Measurements from ENCODE around the gene UNC119B.

UNC119B gene

DNA sequence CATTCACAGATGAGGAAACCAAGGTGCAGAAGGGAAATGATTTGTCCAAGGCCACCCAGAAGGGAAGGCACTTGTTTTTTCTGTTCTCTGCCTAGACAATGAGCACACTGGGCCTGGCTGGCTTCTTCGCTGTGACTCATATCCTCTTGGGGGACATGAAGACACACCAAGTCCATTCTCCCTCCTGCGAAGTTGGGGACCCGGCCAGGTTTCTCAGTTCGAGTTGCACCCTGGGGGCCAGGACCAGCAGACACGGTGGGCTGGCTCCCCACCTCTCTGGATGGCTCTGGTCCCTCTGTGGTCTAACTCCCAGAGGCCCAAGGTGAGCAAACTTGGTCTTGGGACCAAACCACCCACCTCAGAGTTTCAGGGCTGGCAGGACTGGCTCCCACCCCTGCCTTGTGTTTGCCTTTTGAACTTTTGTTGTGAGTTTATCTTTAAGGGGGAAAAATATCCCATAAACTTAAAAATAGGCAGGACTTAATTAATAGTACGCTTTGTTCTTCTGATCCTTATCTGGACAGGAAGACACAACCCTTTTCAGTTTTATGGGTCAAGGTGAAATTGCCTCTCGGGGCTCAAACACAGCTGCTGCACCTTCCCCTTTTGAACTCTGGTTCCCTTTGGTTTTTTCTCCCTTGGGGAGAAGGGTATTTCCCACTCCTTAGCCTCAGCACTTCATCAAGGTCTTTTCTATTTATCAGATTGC, 32.3 kb upstream of the UNC119B start:
- Histone ChIP-seq H3K9ac (ENCODE audit: low read depth, low read length) (no peak overlapping the region), H3K27ac (ENCODE audit: low read depth, low read length) (no peak overlapping the region), H3K36me3 (ENCODE audit: insufficient read depth, low read length) (no peaks in the 10 kb centered on the region), H3K9me3 (ENCODE audit: insufficient read depth, low read depth, low read length) (no peaks in the 10 kb centered on the region), H3K27me3 (ENCODE audit: insufficient read depth, low read length) (no peaks in the 10 kb centered on the region), H3K4me3 (ENCODE audit: low read length) (no peak overlapping the region), H3K4me1 (ENCODE audit: insufficient read depth, low read length) (no peaks in the 10 kb centered on the region)
- 86% methylated on average over 7 of the region's 7 CpGs for WGBS

DNA sequence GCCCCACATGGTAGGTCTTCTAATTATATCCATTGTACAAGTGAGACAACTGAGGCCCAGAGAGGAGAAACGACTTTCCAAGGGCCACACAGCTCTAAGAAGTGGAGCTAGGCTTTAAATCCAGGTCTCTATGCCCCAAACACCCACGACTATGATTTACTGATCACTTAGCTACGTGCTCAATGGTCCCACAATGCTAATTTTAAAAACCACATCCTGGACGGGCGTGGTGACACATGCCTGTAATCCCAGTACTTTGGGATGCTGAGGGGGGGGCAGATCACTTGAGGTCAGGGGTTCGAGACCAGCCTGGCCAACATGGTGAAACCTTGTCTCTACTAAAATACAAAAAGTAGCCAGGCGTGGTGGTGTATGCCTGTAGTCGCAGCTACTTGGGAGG, 31.7 kb upstream of the UNC119B start:
- Histone ChIP-seq H3K9me3 (ENCODE audit: insufficient read depth, low read depth, low read length) (no peaks in the 10 kb centered on the region), H3K9ac (ENCODE audit: low read depth, low read length) (no peak overlapping the region), H3K36me3 (ENCODE audit: insufficient read depth, low read length) (no peaks in the 10 kb centered on the region), H3K27ac (ENCODE audit: low read depth, low read length) (no peak overlapping the region), H3K4me3 (ENCODE audit: low read length) (no peak overlapping the region), H3K27me3 (ENCODE audit: insufficient read depth, low read length) (no peaks in the 10 kb centered on the region), H3K4me1 (ENCODE audit: insufficient read depth, low read length) (no peaks in the 10 kb centered on the region)
- WGBS: 91% methylated on average over 8 of the region's 8 CpGs

DNA sequence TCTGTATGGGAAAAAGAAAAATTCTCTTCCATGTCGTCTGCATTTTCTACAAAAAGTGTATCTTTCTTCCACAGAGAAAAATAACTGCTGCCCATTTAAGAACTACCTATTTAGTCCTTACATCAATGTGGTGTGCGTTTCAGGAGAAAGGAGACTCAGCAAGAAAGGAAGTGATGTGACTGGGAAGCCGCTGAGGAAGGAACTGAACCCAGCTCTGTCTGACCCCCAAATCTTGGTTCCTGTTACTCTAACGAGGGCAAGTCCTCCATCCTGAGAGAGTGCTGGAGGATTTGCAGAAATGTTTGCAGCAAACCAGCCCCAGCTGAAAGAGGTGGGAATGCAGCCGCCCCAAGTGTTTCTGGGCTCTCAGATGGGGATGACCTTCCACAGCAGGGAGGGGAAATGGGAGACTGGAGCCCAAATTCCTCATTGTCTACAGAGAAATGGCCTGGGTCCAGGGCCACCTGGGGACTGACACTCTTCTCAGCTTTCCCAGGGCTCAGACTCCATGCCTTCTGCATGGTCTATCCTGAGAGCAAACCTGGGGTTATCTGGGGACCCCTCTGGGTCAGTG, 30.0 kb upstream of the UNC119B start:
- Histone ChIP-seq H3K9me3 (ENCODE audit: insufficient read depth, low read depth, low read length) (no peaks in the 10 kb centered on the region), H3K4me1 (ENCODE audit: insufficient read depth, low read length) (no peaks in the 10 kb centered on the region), H3K27ac (ENCODE audit: low read depth, low read length) (no peak overlapping the region), H3K36me3 (ENCODE audit: insufficient read depth, low read length) (no peaks in the 10 kb centered on the region), H3K27me3 (ENCODE audit: insufficient read depth, low read length) (no peaks in the 10 kb centered on the region), H3K4me3 (ENCODE audit: low read length) (no peak overlapping the region), H3K9ac (ENCODE audit: low read depth, low read length) (no peak overlapping the region)
- 67% methylated on average over 4 of the region's 5 CpGs for WGBS

DNA sequence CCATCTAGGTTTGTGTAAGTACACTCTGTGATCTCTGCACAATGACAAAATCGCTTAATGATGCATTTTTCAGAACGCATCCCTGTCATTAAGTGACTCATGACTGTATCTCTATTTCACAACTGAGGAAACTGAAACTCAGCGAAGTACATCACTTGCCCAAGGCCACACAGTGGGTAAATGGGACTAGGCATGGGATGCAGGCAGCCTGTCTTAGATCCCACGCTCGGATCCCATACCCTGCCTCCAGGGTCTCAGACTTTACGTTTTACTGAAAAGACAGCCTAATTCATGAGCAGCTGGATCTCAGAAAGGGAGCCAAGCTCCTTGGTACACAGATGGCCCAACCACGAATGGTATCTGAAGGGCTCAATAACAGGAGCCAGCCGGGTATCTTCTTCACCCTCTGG, 25.7 kb upstream of the UNC119B start:
- Histone ChIP-seq H3K4me1 (ENCODE audit: insufficient read depth, low read length) (peaks cover 12% of the 10 kb centered on the region), H3K27me3 (ENCODE audit: insufficient read depth, low read length) (no peaks in the 10 kb centered on the region), H3K4me3 (ENCODE audit: low read length) (no peak overlapping the region), H3K9me3 (ENCODE audit: insufficient read depth, low read depth, low read length) (no peaks in the 10 kb centered on the region), H3K9ac (ENCODE audit: low read depth, low read length) (no peak overlapping the region), H3K36me3 (ENCODE audit: insufficient read depth, low read length) (no peaks in the 10 kb centered on the region), H3K27ac (ENCODE audit: low read depth, low read length) (no peak overlapping the region)
- WGBS: 86% methylated on average over 8 of the region's 8 CpGs

DNA sequence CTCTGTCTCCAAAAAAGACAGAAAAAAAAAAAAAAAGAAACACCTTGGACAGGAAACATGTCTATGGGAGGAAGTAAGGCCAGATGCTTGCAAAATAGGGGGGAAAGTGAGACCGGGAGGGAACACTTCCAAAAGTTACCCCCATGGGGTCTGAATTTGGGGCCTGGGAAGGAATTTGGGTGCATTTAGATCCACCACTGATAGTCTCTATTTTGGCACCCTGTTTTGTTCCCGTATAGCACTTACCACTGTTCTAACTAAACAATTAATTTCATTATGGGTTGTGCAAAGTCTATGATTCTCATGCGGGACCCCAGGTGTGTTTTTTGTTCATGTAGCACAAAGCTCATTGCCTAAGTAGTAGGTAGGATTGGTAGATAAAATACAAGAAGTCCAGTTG, 24.7 kb upstream of the UNC119B start:
- peaks cover 21% of the 10 kb centered on the region for H3K4me1 ChIP-seq (ENCODE audit: insufficient read depth, low read length)
- no peak overlapping the region for H3K27ac ChIP-seq (ENCODE audit: low read depth, low read length)
- H3K9me3 ChIP-seq (ENCODE audit: insufficient read depth, low read depth, low read length): no peaks in the 10 kb centered on the region
- peak overlapping the region; percentile 90 for H3K4me3 ChIP-seq (ENCODE audit: low read length)
- 97% methylated on average over 2 of the region's 3 CpGs for WGBS
- no peak overlapping the region for H3K9ac ChIP-seq (ENCODE audit: low read depth, low read length)
- H3K27me3 ChIP-seq (ENCODE audit: insufficient read depth, low read length): no peaks in the 10 kb centered on the region
- no peaks in the 10 kb centered on the region for H3K36me3 ChIP-seq (ENCODE audit: insufficient read depth, low read length)

DNA sequence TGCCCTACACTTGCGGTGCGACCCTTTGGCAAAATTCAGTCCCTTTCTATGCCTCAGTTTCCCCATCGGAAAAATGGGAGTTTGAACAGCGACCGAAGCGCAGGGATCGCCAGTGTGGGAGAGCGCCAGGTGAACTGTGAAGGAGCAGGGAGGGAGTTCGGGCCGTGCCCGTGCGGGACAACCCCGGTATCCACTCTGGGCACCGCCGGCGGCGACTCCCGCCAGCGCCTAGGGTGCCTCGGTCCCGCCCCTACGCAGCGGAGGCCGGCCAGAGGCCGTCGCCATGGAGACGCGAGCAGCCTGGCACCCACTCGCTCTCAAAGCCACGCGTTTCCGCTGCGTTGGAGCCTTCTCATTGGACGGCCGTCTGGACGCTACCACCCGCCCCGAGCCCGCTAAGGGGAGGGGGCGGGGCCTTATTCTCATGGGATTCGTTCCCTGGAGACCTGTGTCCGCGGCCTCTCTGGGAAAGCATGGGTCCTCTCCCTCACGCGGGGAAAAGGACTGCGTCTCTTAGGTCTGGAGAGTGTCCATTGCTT, 24.0 kb upstream of the UNC119B start:
- Histone ChIP-seq H3K27ac (ENCODE audit: low read depth, low read length) (peak overlapping the region; percentile 98), H3K36me3 (ENCODE audit: insufficient read depth, low read length) (no peaks in the 10 kb centered on the region), H3K27me3 (ENCODE audit: insufficient read depth, low read length) (no peaks in the 10 kb centered on the region), H3K4me3 (ENCODE audit: low read length) (peak overlapping the region; percentile 90), H3K9ac (ENCODE audit: low read depth, low read length) (peak overlapping the region; percentile 95), H3K9me3 (ENCODE audit: insufficient read depth, low read depth, low read length) (no peaks in the 10 kb centered on the region), H3K4me1 (ENCODE audit: insufficient read depth, low read length) (peaks cover 28% of the 10 kb centered on the region)
- WGBS: under 1% methylated on average over 46 of the region's 46 CpGs

DNA sequence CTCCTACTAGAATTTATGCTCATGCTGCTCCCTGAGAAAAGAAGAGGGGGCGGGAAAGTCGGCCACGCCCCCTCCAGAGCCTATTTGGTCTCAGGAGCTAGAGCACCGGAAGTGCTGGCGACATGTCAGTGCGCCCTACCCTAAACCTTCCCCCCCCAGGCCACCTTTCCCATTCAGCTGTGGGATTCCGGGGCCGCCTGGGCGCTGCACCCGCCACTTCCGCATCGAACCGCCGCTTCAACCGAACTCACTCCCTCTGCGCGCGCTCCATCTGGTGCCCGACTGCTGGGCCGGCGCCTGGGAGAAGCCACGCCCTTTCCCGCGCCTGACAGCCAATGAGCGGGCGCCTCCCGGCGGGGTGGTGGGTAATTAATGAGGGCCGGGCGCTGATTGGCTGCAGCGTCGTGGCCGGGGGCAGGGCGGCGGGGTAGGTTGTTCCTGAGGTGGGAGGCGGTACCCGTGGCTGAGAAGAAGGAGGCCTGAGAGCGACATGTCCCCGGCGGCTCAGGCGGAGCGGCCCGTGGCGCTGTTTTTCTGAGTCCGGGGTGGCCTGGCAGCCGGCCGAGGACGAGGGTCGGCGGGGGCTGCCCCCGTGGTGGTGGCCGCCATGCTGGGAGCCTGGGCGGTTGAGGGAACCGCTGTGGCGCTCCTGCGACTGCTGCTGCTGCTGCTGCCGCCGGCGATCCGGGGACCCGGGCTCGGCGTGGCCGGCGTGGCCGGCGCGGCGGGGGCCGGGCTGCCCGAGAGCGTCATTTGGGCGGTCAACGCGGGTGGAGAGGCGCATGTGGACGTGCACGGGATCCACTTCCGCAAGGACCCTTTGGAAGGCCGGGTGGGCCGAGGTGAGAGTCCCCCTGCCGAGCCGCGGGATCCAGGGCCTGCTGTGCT, 23.3 kb upstream of the UNC119B start, which contains the start of gene MLEC:
MLEC (plus strand) TSS at position 460 of the 888 bp plus-strand sequence; CDS start at position 608, 148 bp downstream.
- Histone ChIP-seq H3K27ac (ENCODE audit: low read depth, low read length) (peak within 1 kb of the TSS; percentile 98), H3K4me1 (ENCODE audit: insufficient read depth, low read length) (peaks cover 34% of the 10 kb centered on the region), H3K9me3 (ENCODE audit: insufficient read depth, low read depth, low read length) (no peaks in the 10 kb centered on the region), H3K27me3 (ENCODE audit: insufficient read depth, low read length) (no peaks in the 10 kb centered on the region), H3K36me3 (ENCODE audit: insufficient read depth, low read length) (no peaks in the 10 kb centered on the region), H3K9ac (ENCODE audit: low read depth, low read length) (peak within 1 kb of the TSS; percentile 95), H3K4me3 (ENCODE audit: low read length) (peak within 1 kb of the TSS; percentile 90)
- under 1% methylated on average over 84 of the region's 84 CpGs for WGBS

DNA sequence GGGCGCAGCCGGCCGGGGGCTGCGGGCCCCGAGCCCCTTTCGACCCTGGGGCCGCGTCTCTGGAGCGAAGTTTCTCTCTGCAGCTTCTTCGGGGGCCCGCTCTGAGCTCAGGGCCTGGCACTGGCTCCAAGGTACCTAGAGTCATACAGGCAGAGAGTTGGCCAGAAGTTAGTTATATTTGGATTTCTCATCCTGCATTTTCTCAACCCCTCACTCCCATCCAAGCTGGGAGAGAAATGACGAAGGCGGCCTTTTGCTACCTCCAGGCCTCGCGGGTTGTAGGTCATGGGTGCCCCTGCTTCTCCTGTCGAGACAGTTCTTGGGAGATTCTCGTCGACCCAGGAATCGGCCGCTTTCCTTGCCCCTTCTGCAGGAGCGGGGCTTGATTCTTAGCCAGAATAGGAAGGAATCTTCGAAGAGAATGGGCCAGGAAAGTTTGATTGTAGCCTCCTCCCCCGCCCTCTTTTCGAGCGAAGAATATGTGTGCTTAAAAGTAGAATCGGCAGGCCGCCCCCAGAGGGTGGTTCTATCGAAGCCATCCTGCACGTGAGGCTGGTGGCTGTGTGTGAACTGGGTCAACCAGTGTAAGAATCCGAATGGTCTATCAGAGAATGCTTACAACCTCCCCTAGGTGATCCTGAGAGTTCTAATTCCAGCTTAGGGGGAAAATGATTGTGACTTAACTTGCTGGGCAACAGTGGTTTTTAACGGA, 22.5 kb upstream of the UNC119B start:
- WGBS: under 1% methylated on average over 30 of the region's 31 CpGs
- H3K36me3 ChIP-seq (ENCODE audit: insufficient read depth, low read length): 0 out of 2 replicates have a peak, but pooled peaks cover 2% of the 10 kb centered on the region
- no peaks in the 10 kb centered on the region for H3K27me3 ChIP-seq (ENCODE audit: insufficient read depth, low read length)
- peak overlapping the region; percentile 90 for H3K4me3 ChIP-seq (ENCODE audit: low read length)
- H3K9ac ChIP-seq (ENCODE audit: low read depth, low read length): peak overlapping the region; percentile 88
- peak overlapping the region; percentile 98 for H3K27ac ChIP-seq (ENCODE audit: low read depth, low read length)
- H3K4me1 ChIP-seq (ENCODE audit: insufficient read depth, low read length): peaks cover 41% of the 10 kb centered on the region
- H3K9me3 ChIP-seq (ENCODE audit: insufficient read depth, low read depth, low read length): no peaks in the 10 kb centered on the region

DNA sequence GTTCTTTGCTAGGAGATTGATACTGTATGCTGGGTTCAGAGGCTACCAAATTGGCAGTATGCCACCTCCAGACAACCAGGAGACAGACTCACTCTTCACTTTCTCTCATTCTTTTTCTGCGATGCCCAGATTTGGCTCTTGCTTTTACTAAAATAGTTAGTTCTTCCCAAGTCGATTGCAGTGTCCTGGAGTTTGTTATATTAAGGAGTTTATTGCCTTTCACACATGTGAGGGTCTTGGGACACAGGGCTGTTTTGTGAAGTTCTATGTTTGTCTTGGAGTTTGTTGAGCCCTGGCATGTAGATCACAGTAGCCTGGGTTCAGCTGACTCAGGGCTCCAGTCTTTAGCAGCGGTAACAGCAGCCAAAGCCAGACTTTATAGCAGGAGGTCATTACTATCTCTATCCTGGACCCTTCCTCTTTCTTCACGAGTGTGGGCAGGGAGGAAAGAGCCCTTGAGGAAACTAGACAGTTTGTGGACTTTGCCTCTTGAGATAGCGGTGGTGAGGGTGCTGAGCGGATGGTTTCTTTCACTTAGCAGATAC, 21.7 kb upstream of the UNC119B start:
- H3K27ac ChIP-seq (ENCODE audit: low read depth, low read length): no peak overlapping the region
- H3K36me3 ChIP-seq (ENCODE audit: insufficient read depth, low read length): peaks cover 6% of the 10 kb centered on the region; the same call in 1 of the 2 replicates
- peak overlapping the region; percentile 90 for H3K4me3 ChIP-seq (ENCODE audit: low read length)
- WGBS: 30% methylated on average over 6 of the region's 6 CpGs
- peak overlapping the region; percentile 88 for H3K9ac ChIP-seq (ENCODE audit: low read depth, low read length)
- no peaks in the 10 kb centered on the region for H3K27me3 ChIP-seq (ENCODE audit: insufficient read depth, low read length)
- H3K9me3 ChIP-seq (ENCODE audit: insufficient read depth, low read depth, low read length): no peaks in the 10 kb centered on the region
- H3K4me1 ChIP-seq (ENCODE audit: insufficient read depth, low read length): peaks cover 50% of the 10 kb centered on the region

DNA sequence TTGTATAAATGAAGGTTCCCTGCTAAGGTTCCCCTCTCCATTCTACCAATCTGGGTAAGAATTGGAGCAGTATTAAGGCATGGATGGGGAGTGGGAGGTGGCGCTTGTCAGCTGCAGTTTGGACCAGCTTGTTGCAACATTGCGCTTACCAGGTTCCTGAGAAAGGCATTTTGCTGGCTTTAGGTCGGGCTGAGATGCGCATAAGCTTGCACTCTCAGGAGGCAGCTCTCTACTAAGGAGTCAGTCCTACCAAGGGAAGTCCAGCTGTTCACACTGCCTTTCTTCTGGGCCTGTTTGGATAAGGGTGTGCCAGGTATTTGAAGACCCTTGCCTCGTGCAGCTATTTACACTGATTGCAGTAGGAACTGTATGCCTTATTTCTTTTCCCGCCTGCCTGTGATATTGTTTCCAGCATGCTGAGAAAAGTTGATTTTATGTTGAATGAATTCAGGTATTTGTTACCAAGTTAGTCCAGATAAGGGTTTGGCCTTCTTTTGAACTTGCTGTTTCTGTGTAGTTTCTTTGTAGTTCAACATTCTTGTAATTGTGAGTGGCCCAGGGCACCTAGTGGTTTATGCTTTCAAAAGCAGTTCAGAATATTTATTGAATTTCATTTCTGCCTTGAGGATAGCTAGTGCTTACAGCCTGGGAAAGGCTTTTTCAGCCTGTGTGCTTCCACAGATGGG, 20.7 kb upstream of the UNC119B start:
- Histone ChIP-seq H3K36me3 (ENCODE audit: insufficient read depth, low read length) (peaks cover 11% of the 10 kb centered on the region), H3K9me3 (ENCODE audit: insufficient read depth, low read depth, low read length) (no peaks in the 10 kb centered on the region), H3K4me3 (ENCODE audit: low read length) (peak overlapping the region; percentile 90), H3K9ac (ENCODE audit: low read depth, low read length) (0 out of 2 replicates have a peak overlapping the region, but pooled peaks have one; percentile 88), H3K27ac (ENCODE audit: low read depth, low read length) (no peak overlapping the region), H3K27me3 (ENCODE audit: insufficient read depth, low read length) (no peaks in the 10 kb centered on the region), H3K4me1 (ENCODE audit: insufficient read depth, low read length) (peaks cover 58% of the 10 kb centered on the region)
- 50% methylated on average over 6 of the region's 6 CpGs for WGBS

Measured in HUES64 (cell line).